Suppressor macrophage treated with lipopolysaccharide for 1 hour (primary cell): ENCODE results near the gene ZNF462.
"Not testable (repeated sequence)": the region's sequence is repeated elsewhere in the genome, so short reads cannot be mapped to it uniquely, and the experiment has no call there.

Experiments used
- DNase-seq, 3 donors: peaks; one replicate each; pipeline ENCODE4 v3.0.0-alpha.2; 2020 to 2022

ZNF462 gene

DNA sequence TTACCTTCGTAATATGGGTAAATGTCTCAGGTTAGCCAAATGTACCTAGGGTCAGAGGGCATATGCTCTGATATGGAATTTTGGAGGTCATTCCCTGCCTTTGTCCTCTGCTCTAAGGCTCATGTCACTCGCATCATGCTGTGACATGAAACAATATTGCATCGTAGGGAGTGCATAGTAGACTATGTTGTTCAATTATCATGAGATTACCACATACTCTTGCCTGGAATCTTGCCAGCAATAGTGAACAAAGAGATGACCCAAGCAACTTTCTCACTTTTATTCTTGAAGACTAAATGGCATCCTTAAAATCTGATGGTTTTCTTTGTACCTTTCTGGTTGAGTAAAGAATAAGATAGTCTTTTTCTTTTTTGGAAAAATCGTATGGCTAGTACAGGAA lies 27.6 kb downstream of the ZNF462 start:
- peak in 2 of 3 donors; percentile 39 for DNase-seq

- no peak for DNase-seq
Measured at GRCh38 chr9:106891286-106891685, 28.3 kb downstream of the ZNF462 start.

DNA sequence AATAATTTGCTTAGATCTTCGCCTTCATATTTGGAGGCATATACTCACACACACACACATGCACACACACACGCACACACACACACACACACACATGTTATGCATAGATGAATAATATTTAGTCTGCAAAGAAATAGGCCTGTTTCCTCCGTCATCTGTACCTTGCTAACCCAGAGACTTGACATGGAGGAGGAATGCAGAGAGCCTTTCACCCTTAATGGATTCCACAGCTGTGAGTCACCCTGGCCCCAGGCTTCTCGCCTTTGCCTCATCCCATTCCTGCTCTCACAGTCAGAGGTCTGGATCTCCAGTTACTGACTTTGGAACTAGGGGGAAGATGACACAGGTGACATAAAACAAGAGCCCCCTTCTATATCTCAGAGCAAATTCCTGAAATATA lies 29.7 kb downstream of the ZNF462 start:
- peak in 1 of 3 donors; percentile 26 for DNase-seq

- DNase-seq: peak; percentile 88 to 96 (median 92)
Measured at GRCh38 chr9:106893088-106893487, 30.1 kb downstream of the ZNF462 start.

DNA sequence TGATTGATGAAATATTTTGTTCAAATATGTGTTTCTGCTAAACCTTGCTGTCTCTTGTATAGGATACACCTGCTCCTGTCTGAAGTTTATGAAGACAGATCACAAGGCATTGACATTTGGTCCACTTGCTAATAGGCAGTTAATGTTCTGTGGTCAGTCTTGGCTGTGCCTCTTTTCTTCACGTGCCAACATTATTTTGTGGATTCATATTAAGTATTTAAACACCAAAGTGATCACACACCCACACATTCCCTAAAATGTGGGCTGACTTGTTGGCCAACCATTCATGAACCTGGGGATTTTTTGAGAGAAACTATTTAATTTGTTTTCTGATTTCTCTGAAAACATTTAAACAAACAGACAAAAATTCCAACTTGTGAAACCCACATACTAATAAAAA lies 33.7 kb downstream of the ZNF462 start:
- peak; percentile 18 to 39 (median 29) for DNase-seq

GRCh38 chr9:106897236-106897635 lies 34.3 kb downstream of the ZNF462 start:
- no peak for DNase-seq

DNA sequence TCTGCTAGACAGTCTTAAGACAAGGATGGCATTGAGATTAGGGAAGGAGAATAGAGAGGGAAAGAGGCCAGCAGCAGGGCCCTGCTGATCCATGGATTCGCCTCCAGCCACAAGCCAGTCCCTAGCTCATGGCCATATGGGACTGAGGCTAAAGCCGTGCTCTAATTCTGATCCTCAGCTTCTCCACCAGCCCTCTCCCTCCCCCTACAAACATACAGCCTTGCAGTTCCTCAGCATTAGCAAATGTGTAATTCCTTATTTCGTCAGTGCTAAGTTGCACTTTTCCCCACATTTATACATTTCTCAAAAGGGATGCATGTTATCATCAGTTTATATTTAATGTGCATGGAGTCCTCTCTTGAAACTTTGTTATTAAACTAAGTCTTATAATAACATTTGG lies 34.8 kb downstream of the ZNF462 start:
- peak; percentile 20 to 42 (median 23) for DNase-seq

GRCh38 chr9:106900523-106900922 lies 37.6 kb downstream of the ZNF462 start:
- not testable (repeated sequence) for DNase-seq

- no peak for DNase-seq
Measured at GRCh38 chr9:106906129-106906528, 43.2 kb downstream of the ZNF462 start.

DNA sequence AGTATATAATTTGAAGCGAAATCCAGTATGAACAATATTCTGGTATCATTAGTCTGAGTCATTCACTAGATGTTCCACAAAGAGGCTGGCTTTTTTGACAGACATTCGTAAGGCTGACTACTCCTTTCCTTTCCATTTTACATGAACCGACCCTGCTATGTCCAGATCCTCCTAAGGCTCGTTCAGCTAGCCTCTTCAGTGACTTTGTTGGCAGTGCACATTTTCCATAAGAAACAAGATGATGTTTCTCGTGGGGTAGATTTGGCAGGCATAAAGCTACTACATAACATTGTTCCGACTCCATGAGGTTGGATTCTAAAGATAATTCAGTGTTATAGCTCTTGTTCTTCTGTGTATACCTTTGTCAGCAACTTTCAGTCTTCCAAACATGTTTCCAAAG lies 49.0 kb downstream of the ZNF462 start:
- DNase-seq: no peak

DNA sequence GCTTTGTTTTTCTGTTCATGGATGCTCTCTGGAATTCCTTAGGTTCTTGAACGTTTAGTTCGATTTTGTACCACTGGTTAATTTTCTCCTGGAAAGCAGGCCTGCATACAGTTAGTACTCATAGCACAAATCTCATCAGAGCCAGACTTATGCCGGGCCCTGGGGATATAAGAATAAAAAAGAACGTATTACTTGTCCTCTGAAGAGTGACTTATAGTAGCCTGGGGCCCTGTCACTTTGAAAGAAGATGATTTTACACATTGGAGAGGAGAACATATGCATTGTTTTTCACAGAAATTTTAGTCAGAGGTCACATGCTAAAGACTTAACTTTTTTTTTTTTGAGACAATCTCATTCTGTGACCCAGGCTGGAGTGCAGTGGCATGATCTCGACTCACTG lies 50.3 kb downstream of the ZNF462 start:
- no peak for DNase-seq

DNA sequence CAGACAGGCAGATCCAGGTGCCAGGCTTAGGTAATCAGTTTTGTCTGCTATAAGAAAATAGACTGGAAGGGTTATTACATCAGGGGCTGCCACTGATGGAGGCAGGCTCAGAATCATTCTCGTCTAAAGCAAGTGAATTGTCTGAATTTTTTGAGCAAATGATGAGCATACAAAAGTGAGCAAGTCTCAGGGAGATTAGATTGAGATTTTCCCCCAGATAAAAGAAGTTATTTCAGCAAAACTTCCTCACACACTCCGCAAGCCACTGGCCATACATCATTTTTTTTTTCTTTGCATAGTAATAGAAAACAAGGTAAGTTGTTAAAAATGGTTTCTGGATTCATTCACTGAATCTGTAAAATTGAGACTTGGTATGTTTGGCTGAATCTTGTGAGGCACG lies 52.9 kb downstream of the ZNF462 start:
- DNase-seq: no peak

GRCh38 chr9:106916466-106917235 lies 53.7 kb downstream of the ZNF462 start:
- peak in 2 of 3 donors; percentile 3 to 16 for DNase-seq

GRCh38 chr9:106918825-106919509 lies 56.0 kb downstream of the ZNF462 start:
- DNase-seq: no peak

DNA sequence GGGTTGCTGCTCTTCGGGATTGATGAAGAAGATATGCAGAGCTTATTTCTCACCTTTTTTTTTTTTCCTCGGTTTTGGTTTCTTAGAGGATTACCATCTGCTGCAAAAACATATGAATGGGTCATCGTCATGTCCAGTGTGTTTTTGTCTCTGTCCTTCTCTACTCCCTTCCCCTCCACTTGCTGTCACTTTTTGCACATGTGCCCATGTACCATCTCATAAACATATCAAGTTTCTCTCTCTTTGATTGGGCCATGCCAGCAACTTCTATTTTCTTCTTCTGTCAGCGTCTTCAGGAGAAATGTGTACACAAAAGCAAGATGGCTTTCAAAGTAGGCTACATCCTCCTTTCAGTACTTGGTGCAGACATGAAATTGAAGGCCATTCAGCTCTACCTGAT lies 57.1 kb downstream of the ZNF462 start:
- DNase-seq: no peak

DNA sequence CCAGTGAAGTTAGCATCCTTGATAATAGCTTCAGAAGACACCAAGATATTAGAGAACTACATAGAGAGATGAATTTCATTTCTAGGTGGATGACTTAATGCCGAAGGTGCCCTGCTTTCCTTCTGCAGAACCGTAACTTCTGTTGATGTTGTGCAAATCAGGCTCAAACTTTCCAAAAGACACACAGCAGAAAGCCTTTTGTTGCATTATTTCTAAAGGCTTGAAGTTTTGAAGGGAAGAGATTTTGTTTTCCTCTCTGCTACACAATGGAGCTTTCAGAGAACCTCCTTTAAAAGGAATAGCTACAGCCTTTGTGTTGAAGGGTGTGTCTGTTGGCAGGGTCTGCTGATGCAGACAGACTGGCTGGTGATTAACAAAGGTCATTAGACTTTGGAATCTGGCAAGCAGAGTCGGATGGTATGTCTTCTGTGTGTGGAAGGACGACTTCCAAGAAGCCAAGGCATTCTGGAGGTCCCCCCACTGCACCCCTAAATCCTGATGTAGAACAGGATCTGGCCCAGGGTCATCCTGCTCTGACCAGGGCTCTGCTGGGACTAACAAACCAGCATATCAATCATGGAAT lies 57.8 kb downstream of the ZNF462 start:
- DNase-seq: no peak

GRCh38 chr9:106921341-106921899 lies 58.5 kb downstream of the ZNF462 start:
- DNase-seq: no peak

- DNase-seq: no peak
Measured at GRCh38 chr9:106922026-106922425, 59.1 kb downstream of the ZNF462 start.

- DNase-seq: no peak
Measured at GRCh38 chr9:106925392-106925791, 62.4 kb downstream of the ZNF462 start.

DNA sequence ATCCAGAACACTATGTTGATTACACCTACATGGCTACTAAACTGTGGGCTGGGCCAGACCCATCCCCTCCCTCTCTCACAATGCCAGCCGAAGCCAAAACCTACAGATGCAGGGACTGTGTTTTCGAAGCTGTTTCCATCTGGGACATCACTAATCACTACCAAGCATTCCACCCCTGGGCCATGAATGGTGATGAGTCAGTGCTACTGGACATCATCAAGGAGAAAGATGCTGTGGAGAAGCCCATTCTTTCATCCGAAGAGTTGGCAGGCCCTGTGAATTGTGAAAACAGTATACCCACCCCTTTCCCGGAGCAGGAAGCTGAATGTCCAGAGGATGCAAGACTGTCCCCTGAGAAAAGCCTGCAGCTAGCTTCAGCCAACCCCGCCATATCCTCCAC lies 65.0 kb downstream of the ZNF462 start:
- no peak for DNase-seq

DNA sequence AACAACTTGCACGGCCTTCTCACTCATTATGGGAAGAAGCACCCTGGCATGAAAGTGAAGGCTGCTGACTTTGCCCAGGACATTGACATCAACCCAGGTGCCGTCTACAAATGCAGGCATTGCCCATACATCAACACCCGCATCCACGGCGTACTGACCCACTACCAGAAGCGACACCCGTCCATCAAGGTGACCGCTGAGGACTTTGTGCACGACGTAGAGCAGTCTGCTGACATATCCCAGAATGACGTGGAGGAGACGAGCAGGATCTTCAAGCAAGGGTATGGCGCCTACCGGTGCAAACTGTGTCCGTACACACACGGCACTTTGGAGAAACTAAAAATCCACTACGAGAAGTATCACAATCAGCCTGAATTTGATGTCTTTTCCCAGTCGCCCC lies 65.4 kb downstream of the ZNF462 start:
- DNase-seq: no peak

- no peak for DNase-seq
Measured at GRCh38 chr9:106929471-106930177, 66.7 kb downstream of the ZNF462 start.

DNA sequence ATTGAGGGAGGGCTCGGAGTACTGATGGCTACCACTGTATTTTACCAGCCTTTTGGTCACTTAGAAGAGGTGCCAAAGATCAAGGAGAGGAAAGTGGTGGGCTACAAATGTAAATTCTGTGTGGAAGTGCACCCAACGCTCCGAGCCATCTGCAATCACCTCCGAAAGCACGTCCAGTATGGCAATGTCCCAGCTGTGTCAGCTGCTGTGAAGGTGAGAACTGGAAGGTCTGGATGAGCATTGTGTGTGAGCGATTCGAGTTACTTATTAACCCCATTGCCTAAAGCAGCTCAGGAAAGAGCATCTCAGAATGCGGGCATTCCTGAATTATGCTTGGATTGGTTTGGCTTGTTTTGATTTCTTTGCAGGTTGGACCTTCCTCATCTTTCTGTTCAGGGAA lies 67.5 kb downstream of the ZNF462 start:
- DNase-seq: no peak
